HG02678 (cell line): ENCODE measurements around the gene TMA16.
A peak's percentile ranks its signal among the peaks of the same experiment; 100 is the strongest.
"Not testable (repeated sequence)": the region's sequence is repeated elsewhere in the genome, so short reads cannot be mapped to it uniquely, and the experiment has no call there.

Experiments used
- ATAC-seq: cut with Tn5 transposase; IDR thresholded peaks from one replicate; pipeline ENCODE4 v1.9.1; 2021; ENCODE audit warnings: mild to moderate bottlenecking, moderate library complexity; ENCODE audit not compliant: unreplicated experiment

TMA16 gene

DNA sequence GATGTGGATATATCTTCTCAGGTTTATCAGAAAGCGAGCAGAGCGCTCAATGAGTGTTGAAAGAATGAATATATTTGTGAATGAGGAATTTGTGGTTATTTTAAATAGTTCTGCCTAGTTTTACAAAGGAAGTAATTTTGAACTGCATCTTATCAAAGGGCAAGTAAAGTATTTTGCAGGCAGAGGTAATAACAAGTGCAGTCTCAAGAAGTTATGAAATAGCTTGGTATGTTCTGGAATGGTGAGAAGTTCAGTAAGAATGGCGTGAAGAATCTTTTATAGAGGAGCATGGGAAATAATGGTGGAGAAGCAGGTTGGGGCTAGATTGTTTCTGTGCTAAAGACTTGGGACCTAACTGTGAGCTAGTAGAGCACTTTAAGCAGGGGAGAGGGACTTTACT lies 10.9 kb downstream of the TMA16 start:
- no peak for ATAC-seq

- ATAC-seq = no peak
Measured at GRCh38 chr4:163515198-163515597, 20.7 kb downstream of the TMA16 start.

GRCh38 chr4:163523791-163524365 lies 29.4 kb downstream of the TMA16 start:
- no peak for ATAC-seq

GRCh38 chr4:163525982-163526381 lies 31.5 kb downstream of the TMA16 start:
- ATAC-seq = no peak

DNA sequence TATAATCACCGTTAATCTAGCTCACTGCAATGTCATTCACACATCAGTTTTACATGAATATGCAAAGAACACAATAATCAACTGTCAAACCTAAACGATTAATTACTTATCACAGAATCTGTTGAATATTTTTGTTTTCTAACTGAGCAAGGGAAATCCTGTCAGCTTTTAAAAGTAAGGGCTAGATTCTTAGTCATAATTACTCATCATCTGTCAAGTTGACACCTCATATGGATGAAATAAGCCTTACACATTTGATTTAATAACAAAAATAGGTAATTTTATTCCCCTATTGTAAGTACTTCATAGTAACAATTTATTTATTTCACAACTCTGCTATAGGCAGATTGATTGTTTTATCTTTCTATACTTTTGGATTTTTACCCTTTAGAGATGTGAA lies 32.7 kb downstream of the TMA16 start:
- no peak for ATAC-seq

DNA sequence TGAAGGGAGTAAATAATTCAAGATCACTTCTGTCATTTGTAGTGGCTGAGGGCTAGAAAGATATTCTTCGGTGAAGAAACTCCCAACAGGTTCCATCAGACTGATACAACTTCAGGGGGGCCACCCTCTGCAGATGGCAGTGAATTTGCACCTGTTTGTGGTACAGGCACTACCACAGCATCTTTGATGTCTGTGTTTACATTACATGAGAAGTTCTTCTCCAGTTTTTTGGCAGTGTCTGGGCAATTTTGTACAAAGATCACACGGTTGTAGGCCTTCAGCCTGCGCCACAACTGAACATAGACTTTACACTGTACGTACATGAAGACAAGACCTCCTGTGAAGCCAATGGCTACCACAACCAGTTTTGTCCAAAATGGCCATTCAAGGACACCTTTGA lies 34.2 kb downstream of the TMA16 start:
- no peak for ATAC-seq

- no peak for ATAC-seq
Measured at GRCh38 chr4:163534056-163534455, 39.6 kb downstream of the TMA16 start.

GRCh38 chr4:163535657-163536056 lies 41.2 kb downstream of the TMA16 start:
- ATAC-seq = no peak

GRCh38 chr4:163536091-163536490 lies 41.6 kb downstream of the TMA16 start:
- ATAC-seq = no peak

DNA sequence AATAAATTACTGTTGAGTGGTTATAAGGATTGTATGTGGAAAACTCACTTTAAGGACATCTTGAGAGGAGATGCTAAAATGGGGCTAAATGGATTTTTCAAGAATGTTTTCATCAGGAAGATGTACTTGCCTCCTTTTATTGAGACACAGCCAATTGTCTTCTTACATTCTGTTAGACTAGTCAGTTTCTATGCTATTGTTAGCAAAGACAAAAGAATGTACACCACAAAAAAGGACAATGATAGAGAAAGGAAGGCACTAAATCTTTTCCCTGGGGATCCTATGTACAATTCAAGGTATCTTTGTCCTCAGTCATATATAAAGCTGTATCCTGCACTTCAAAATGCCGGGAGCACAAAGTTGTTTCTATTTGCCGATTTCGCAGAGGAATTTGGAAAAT lies 42.6 kb downstream of the TMA16 start:
- no peak for ATAC-seq

DNA sequence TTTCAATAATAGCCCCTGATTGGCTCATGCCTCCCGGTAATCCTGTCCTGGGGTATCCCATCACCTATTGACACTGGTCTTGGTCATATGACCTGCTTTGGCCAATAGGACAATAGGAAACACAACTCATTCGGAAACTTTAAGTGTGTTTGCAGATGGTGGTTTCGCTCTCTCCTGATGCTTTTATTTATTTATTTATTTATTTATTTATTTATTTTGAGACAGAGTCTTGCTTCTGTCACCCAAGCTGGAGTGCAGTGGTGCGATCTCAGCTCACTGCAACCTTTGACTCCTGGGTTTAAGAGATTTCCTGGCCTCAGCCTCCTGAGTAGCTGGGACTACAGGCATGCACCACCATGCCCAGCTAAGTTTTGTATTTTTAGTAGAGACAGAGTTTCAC lies 44.3 kb downstream of the TMA16 start:
- ATAC-seq = not testable (repeated sequence)

DNA sequence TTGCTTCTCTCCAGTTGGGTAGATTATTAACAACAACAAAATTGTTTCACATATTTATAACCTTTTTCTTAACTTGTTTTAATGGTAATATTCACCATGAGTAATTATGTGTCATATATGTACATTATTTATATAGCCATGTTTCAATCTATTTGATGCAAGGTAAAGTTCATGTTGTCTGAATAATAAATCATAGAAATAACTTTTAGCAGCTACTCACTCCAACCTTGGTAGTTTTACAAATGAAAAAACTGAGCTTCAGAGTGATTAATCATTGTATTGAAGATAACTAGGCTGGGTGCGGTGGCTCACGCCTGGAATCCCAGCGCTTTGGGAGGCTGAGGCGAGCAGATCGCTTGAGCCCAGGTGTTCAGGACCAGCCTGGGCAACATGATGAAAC lies 46.0 kb downstream of the TMA16 start:
- no peak for ATAC-seq

- ATAC-seq = no peak
Measured at GRCh38 chr4:163540977-163541376, 46.5 kb downstream of the TMA16 start.

GRCh38 chr4:163542275-163542674 lies 47.8 kb downstream of the TMA16 start:
- ATAC-seq = no peak

GRCh38 chr4:163544407-163545038 lies 50.0 kb downstream of the TMA16 start:
- ATAC-seq = peak; percentile 90

DNA sequence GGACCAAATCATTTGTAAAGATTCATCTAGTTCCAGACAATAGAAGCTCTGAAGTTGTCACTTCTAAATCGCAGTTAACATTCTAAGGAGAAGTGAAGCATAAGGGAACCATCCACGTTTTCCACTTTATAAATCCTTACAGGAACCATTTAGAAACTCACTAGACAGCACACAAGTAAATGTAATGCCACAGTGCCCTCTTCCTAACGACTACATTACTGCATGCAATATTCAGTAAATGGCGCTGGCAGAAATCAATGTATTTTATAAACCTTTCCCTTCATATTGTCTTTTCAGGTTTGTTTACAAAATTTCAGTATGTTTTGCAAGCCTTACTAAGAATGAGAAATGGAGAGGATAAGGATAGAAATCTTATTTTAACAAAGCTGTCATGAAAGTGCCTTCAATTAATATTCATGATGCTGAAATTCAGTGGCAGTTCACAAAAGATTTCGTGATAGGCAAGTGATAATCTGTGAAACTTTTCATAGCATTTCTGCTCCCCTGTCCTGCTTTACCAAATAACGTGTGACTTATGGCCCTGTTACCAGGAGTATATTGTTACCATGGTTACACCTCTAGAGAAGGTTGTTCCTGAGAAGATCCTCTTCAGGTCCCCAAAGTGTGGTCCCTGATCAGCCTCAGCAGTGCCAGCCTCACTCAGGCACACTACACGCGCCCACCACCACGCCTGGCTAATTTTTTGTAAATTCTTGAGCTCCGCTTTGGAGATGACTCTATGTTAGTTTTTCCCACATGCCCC lies 54.2 kb downstream of the TMA16 start:
- peak; percentile 37 for ATAC-seq

GRCh38 chr4:163550869-163551267 lies 56.4 kb downstream of the TMA16 start:
- ATAC-seq = no peak

DNA sequence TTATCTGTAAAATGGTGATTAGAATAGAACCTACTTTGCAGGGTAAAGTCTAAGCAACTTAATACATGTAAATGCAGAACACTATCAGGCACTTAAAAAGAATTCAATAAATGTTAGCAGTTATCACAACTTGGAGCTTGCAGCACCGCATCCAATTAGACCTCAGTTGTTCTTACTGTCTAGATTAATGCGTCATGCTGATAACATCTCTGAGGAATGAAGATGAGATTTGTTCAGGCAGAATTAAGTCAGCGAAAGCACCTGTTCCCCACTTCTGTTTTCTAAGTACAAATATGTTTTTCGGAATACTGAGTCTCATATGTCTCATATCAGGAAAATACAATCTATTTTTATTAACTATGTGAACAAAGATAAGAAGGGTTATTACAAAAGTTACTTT lies 58.7 kb downstream of the TMA16 start:
- ATAC-seq = no peak

DNA sequence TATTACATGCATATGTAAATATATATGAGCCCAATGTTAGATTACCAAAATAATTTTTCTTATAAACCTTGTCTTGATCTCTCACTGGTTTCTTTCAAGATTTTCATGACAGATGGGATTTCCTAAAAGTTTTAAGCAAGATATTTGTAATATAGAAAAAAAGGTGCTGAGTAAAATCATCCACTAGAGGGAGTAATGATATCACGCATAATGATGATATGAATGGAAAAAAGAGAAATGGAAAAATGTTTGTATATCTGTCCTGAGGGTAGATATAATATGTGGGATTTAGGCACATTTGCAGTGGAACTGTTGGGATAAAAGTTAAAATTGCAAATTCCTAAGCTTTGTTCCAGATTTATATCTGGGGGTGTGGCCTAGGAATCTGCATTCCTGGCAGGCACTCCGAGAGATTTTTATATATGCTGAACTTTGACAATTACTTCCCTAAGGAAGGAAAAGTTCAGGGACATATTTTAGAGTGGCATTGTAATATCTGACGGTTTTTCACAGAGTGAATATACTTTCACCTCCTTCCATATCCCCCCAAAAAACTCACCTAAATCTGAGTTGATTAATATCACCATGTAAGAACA lies 60.5 kb downstream of the TMA16 start:
- ATAC-seq = no peak

DNA sequence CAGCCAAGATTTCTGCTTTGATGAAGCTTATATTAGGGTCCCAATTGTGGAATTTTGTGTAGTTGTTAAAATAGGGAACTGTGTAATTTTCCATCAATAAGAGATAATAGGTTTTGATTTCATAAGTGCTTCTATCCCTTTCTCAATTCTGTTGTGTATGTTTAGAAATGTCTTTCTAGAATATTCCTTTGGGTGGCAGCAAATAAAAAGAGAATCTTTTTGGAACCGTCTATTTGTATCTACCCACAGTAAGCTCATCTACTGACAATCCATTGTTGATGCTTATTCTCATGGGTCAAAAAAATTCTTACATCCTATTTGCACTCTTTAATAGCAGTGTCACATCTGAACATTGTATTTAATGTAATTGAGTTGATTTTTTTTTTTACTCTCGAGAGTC lies 61.7 kb downstream of the TMA16 start:
- peak; percentile 38 for ATAC-seq

GRCh38 chr4:163556650-163557391 lies 62.3 kb downstream of the TMA16 start:
- ATAC-seq = no peak
